Measurements from ENCODE around the gene COX6A1.

The COX6A1 gene

GRCh38 chr12:120413901-120414695 is 23.8 kb upstream of the COX6A1 start:
- H3K9ac ChIP-seq (ENCODE audit: low read depth, low read length) = 0 out of 2 replicates have a peak overlapping the region, but pooled peaks have one; percentile 29
- no peaks in the 10 kb centered on the region for H3K36me3 ChIP-seq (ENCODE audit: insufficient read depth, low read length)
- no peaks in the 10 kb centered on the region for H3K9me3 ChIP-seq (ENCODE audit: control insufficient read depth, insufficient read depth, low read length)
- H3K4me1 ChIP-seq (ENCODE audit: insufficient read depth, low read length) = peaks cover 4% of the 10 kb centered on the region; the same call in 1 of the 2 replicates

GRCh38 chr12:120416490-120417216 is 21.3 kb upstream of the COX6A1 start:
- Histone ChIP-seq H3K36me3 (ENCODE audit: insufficient read depth, low read length) (no peaks in the 10 kb centered on the region), H3K4me1 (ENCODE audit: insufficient read depth, low read length) (peaks cover 4% of the 10 kb centered on the region; the same call in 1 of the 2 replicates), H3K9me3 (ENCODE audit: control insufficient read depth, insufficient read depth, low read length) (no peaks in the 10 kb centered on the region), H3K9ac (ENCODE audit: low read depth, low read length) (no peak overlapping the region)

- no peaks in the 10 kb centered on the region for H3K36me3 ChIP-seq (ENCODE audit: insufficient read depth, low read length)
- H3K4me1 ChIP-seq (ENCODE audit: insufficient read depth, low read length) = peaks cover 4% of the 10 kb centered on the region; the same call in 1 of the 2 replicates
- H3K9me3 ChIP-seq (ENCODE audit: control insufficient read depth, insufficient read depth, low read length) = no peaks in the 10 kb centered on the region
- H3K9ac ChIP-seq (ENCODE audit: low read depth, low read length) = no peak overlapping the region
Observed at GRCh38 chr12:120417917-120418580, 19.9 kb upstream of the COX6A1 start.

- Histone ChIP-seq H3K4me1 (ENCODE audit: insufficient read depth, low read length) (no peaks in the 10 kb centered on the region), H3K36me3 (ENCODE audit: insufficient read depth, low read length) (no peaks in the 10 kb centered on the region), H3K9ac (ENCODE audit: low read depth, low read length) (no peak overlapping the region), H3K9me3 (ENCODE audit: control insufficient read depth, insufficient read depth, low read length) (no peaks in the 10 kb centered on the region)
Observed at GRCh38 chr12:120421701-120422100, 16.2 kb upstream of the COX6A1 start.

- no peaks in the 10 kb centered on the region for H3K4me1 ChIP-seq (ENCODE audit: insufficient read depth, low read length)
- no peaks in the 10 kb centered on the region for H3K9me3 ChIP-seq (ENCODE audit: control insufficient read depth, insufficient read depth, low read length)
- no peaks in the 10 kb centered on the region for H3K36me3 ChIP-seq (ENCODE audit: insufficient read depth, low read length)
- H3K9ac ChIP-seq (ENCODE audit: low read depth, low read length) = no peak overlapping the region
Observed at GRCh38 chr12:120422892-120423456, 14.9 kb upstream of the COX6A1 start.

- Histone ChIP-seq H3K9ac (ENCODE audit: low read depth, low read length) (no peak overlapping the region), H3K9me3 (ENCODE audit: control insufficient read depth, insufficient read depth, low read length) (no peaks in the 10 kb centered on the region), H3K4me1 (ENCODE audit: insufficient read depth, low read length) (peaks cover 3% of the 10 kb centered on the region; the same call in 1 of the 2 replicates), H3K36me3 (ENCODE audit: insufficient read depth, low read length) (no peaks in the 10 kb centered on the region)
Observed at GRCh38 chr12:120425797-120426196, 12.1 kb upstream of the COX6A1 start.

- H3K9me3 ChIP-seq (ENCODE audit: control insufficient read depth, insufficient read depth, low read length) = no peaks in the 10 kb centered on the region
- no peak overlapping the region for H3K9ac ChIP-seq (ENCODE audit: low read depth, low read length)
- peaks cover 3% of the 10 kb centered on the region; the same call in 1 of the 2 replicates for H3K4me1 ChIP-seq (ENCODE audit: insufficient read depth, low read length)
- H3K36me3 ChIP-seq (ENCODE audit: insufficient read depth, low read length) = no peaks in the 10 kb centered on the region
Observed at GRCh38 chr12:120428597-120429229, 9.2 kb upstream of the COX6A1 start.

GRCh38 chr12:120429368-120429767 is 8.5 kb upstream of the COX6A1 start:
- Histone ChIP-seq H3K9ac (ENCODE audit: low read depth, low read length) (no peak overlapping the region), H3K36me3 (ENCODE audit: insufficient read depth, low read length) (no peaks in the 10 kb centered on the region)

GRCh38 chr12:120432772-120433525 is 5.0 kb upstream of the COX6A1 start:
- H3K9me3 ChIP-seq (ENCODE audit: control insufficient read depth, insufficient read depth, low read length) = no peaks in the 10 kb centered on the region
- peaks cover 3% of the 10 kb centered on the region; the same call in 1 of the 2 replicates for H3K4me1 ChIP-seq (ENCODE audit: insufficient read depth, low read length)
- H3K36me3 ChIP-seq (ENCODE audit: insufficient read depth, low read length) = no peaks in the 10 kb centered on the region
- no peak overlapping the region for H3K9ac ChIP-seq (ENCODE audit: low read depth, low read length)

More at GRCh38 chr12:120429368-120429767, 8.5 kb upstream of the COX6A1 start:
- Histone ChIP-seq H3K9me3 (ENCODE audit: control insufficient read depth, insufficient read depth, low read length) (no peaks in the 10 kb centered on the region), H3K4me1 (ENCODE audit: insufficient read depth, low read length) (peaks cover 3% of the 10 kb centered on the region; the same call in 1 of the 2 replicates)

- H3K4me1 ChIP-seq (ENCODE audit: insufficient read depth, low read length) = peaks cover 3% of the 10 kb centered on the region; the same call in 1 of the 2 replicates
- no peaks in the 10 kb centered on the region for H3K9me3 ChIP-seq (ENCODE audit: control insufficient read depth, insufficient read depth, low read length)
- H3K36me3 ChIP-seq (ENCODE audit: insufficient read depth, low read length) = peaks cover 12% of the 10 kb centered on the region
- H3K9ac ChIP-seq (ENCODE audit: low read depth, low read length) = peak overlapping the region; percentile 72
Observed at GRCh38 chr12:120438495-120439198, 734 bp downstream of the COX6A1 start.

- H3K9ac ChIP-seq (ENCODE audit: low read depth, low read length) = peak overlapping the region; percentile 37; the same call in 1 of the 2 replicates
- no peaks in the 10 kb centered on the region for H3K9me3 ChIP-seq (ENCODE audit: control insufficient read depth, insufficient read depth, low read length)
- H3K4me1 ChIP-seq (ENCODE audit: insufficient read depth, low read length) = peaks cover 4% of the 10 kb centered on the region
- H3K36me3 ChIP-seq (ENCODE audit: insufficient read depth, low read length) = peaks cover 23% of the 10 kb centered on the region
Observed at GRCh38 chr12:120439646-120440247, 1.8 kb downstream of the COX6A1 start.

GRCh38 chr12:120444676-120445075 is 6.8 kb downstream of the COX6A1 start:
- no peak overlapping the region; the same call in 1 of the 2 replicates for H3K9ac ChIP-seq (ENCODE audit: low read depth, low read length)
- peaks cover 12% of the 10 kb centered on the region for H3K4me1 ChIP-seq (ENCODE audit: insufficient read depth, low read length)
- H3K9me3 ChIP-seq (ENCODE audit: control insufficient read depth, insufficient read depth, low read length) = no peaks in the 10 kb centered on the region
- H3K36me3 ChIP-seq (ENCODE audit: insufficient read depth, low read length) = peaks cover 31% of the 10 kb centered on the region

Measured in ES-I3 (cell line).